SK-N-SH (cell line): ENCODE data around the gene ABR.

ENCODE experiments used
- CTCF ChIP-seq: fragments of 200-600 bp; sonication (generic); IDR thresholded peaks from 2 replicates; pipeline ENCODE4 v1.6.1; 2017; ENCODE audit warnings: antibody characterized with exemption, mild to moderate bottlenecking, moderate library complexity
- EZH2phosphoT487 ChIP-seq: fragments of 200-600 bp; sonication (generic); IDR thresholded peaks from 2 replicates; pipeline ENCODE4 v1.6.1; 2017; ENCODE audit warnings: low read depth, mixed run types, mild to moderate bottlenecking, antibody characterized with exemption, moderate library complexity, borderline replicate concordance
- POLR2AphosphoS5 ChIP-seq: IDR thresholded peaks from 2 replicates; pipeline ENCODE4 v1.6.1; 2012; ENCODE audit warnings: low read depth, low read length
- RAD21 ChIP-seq: IDR thresholded peaks from 2 replicates; pipeline ENCODE4 v1.6.1; 2012; ENCODE audit warnings: mild to moderate bottlenecking, low read length
- USF1 ChIP-seq: IDR thresholded peaks from 2 replicates; pipeline ENCODE4 v1.4.0; 2012; ENCODE audit warnings: low read depth, borderline replicate concordance
- ZBTB33 ChIP-seq: IDR thresholded peaks from 2 replicates; pipeline ENCODE4 v1.4.0; 2012; ENCODE audit warnings: low read depth, borderline replicate concordance

GRCh38 chr17:1029922-1030644 is 149.7 kb downstream of the ABR start:
- TF ChIP-seq POLR2AphosphoS5: no peak
- TF ChIP-seq CTCF: no peak
- TF ChIP-seq RAD21: no peak
- TF ChIP-seq EZH2phosphoT487: no peak
- TF ChIP-seq USF1: no peak
- TF ChIP-seq ZBTB33: no peak
